Loucy (cell line): Measurements from ENCODE around the gene SDHD.

Source experiments
- H2AFZ ChIP-seq: fragments of 200-600 bp; sonication (generic); 2 replicates; pipeline ENCODE4 v1.6.0; 2016; ENCODE audit warnings: antibody characterized with exemption, mild to moderate bottlenecking, low read length, moderate library complexity
- H3F3A ChIP-seq: fragments of 200-600 bp; 2 replicates; pipeline ENCODE4 v1.6.0; 2016; ENCODE audit warnings: antibody characterized with exemption, low read depth, mild to moderate bottlenecking
- H3K27me3 ChIP-seq: fragments of 200-600 bp; sonication (generic); 2 replicates; pipeline ENCODE4 v1.6.1; 2014; ENCODE audit warnings: low read length, mild to moderate bottlenecking; ENCODE audit not compliant: insufficient read depth, poor library complexity, severe bottlenecking
- H3K36me3 ChIP-seq: fragments of 200-600 bp; sonication (generic); 2 replicates; pipeline ENCODE4 v1.6.1; 2016; ENCODE audit warnings: low read length; ENCODE audit not compliant: insufficient read depth
- H3K4me1 ChIP-seq: fragments of 200-600 bp; sonication (generic); 2 replicates; pipeline ENCODE4 v1.5.1; 2014; ENCODE audit warnings: low read length, mild to moderate bottlenecking; ENCODE audit not compliant: insufficient read depth, poor library complexity, severe bottlenecking
- H3K4me2 ChIP-seq: fragments of 200-600 bp; sonication (generic); 2 replicates; pipeline ENCODE4 v1.6.0; 2014; ENCODE audit warnings: antibody characterized with exemption, low read length, low read depth, mild to moderate bottlenecking; ENCODE audit not compliant: poor library complexity, severe bottlenecking
- H3K4me3 ChIP-seq: fragments of 200-600 bp; sonication (generic); 2 replicates; pipeline ENCODE4 v1.5.1; 2014; ENCODE audit warnings: low read length, mild to moderate bottlenecking, mixed read lengths; ENCODE audit not compliant: poor library complexity, severe bottlenecking
- H3K79me2 ChIP-seq: fragments of 200-600 bp; sonication (generic); 2 replicates; pipeline ENCODE4 v1.6.1; 2014; ENCODE audit warnings: low read length; ENCODE audit not compliant: insufficient read depth
- H3K9ac ChIP-seq: fragments of 200-600 bp; sonication (generic); 2 replicates; pipeline ENCODE4 v1.6.0; 2014; ENCODE audit warnings: mild to moderate bottlenecking, low read depth, low read length, moderate library complexity; ENCODE audit not compliant: poor library complexity, severe bottlenecking
- H3K9me2 ChIP-seq: fragments of 200-600 bp; sonication (generic); replicated peaks from 2 replicates; pipeline ENCODE4 v1.6.1; 2016; ENCODE audit warnings: low read depth, low read length, mixed read lengths
- H3K9me3 ChIP-seq: fragments of 200-600 bp; sonication (generic); 2 replicates; pipeline ENCODE4 v1.6.1; 2014; ENCODE audit warnings: mild to moderate bottlenecking, antibody characterized with exemption, low read length, low read depth; ENCODE audit not compliant: insufficient read depth
- H4K20me1 ChIP-seq: fragments of 200-600 bp; sonication (generic); 2 replicates; pipeline ENCODE4 v1.6.0; 2014; ENCODE audit warnings: antibody characterized with exemption, low read length, mild to moderate bottlenecking; ENCODE audit not compliant: insufficient read depth, poor library complexity, severe bottlenecking
- EZH2phosphoT487 ChIP-seq: fragments of 200-600 bp; IDR thresholded peaks from 2 replicates; pipeline ENCODE4 v1.6.1; 2018; ENCODE audit warnings: antibody characterized with exemption, mild to moderate bottlenecking, moderate library complexity, borderline replicate concordance
- TF ChIP-seq, protein P1 (sequence below): fragments of 200-600 bp; sonication (generic); conservative IDR thresholded peaks from 2 replicates; pipeline ENCODE4 v1.5.1; 2014; ENCODE audit warnings: mild to moderate bottlenecking, antibody characterized with exemption, low read length

SDHD gene

DNA sequence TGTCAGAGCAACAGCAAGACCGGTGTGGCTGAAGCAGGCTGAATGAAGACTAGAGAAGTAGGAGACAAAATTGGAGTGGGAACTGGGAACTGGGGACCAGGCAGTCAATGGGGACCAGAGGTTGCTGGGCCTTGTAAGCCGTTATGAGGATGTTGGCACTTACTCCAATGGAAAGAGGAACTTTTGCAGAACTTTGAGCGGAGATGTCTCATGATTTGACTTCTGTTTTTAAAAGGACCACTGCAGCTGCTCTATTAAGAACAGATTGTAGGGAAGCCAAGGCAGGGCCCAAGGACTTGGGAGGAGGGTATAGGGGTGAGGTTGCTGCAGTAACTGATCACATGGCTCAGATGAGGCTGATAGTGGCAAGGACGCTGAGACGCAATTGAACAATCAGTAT lies 43.0 kb downstream of the SDHD start:
- H3K36me3 ChIP-seq: no peaks in the 10 kb centered on the region
- no peak for TF ChIP-seq EZH2phosphoT487
- TF ChIP-seq, protein P1, sequence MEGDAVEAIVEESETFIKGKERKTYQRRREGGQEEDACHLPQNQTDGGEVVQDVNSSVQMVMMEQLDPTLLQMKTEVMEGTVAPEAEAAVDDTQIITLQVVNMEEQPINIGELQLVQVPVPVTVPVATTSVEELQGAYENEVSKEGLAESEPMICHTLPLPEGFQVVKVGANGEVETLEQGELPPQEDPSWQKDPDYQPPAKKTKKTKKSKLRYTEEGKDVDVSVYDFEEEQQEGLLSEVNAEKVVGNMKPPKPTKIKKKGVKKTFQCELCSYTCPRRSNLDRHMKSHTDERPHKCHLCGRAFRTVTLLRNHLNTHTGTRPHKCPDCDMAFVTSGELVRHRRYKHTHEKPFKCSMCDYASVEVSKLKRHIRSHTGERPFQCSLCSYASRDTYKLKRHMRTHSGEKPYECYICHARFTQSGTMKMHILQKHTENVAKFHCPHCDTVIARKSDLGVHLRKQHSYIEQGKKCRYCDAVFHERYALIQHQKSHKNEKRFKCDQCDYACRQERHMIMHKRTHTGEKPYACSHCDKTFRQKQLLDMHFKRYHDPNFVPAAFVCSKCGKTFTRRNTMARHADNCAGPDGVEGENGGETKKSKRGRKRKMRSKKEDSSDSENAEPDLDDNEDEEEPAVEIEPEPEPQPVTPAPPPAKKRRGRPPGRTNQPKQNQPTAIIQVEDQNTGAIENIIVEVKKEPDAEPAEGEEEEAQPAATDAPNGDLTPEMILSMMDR: no peak
- H3K27me3 ChIP-seq: no peaks in the 10 kb centered on the region
- H2AFZ ChIP-seq: no peak overlapping the region
- H3K4me3 ChIP-seq: no peak overlapping the region
- no peaks in the 10 kb centered on the region for H3K9me3 ChIP-seq
- H3K4me2 ChIP-seq: no peak overlapping the region
- no peaks in the 10 kb centered on the region for H3F3A ChIP-seq
- no peaks in the 10 kb centered on the region for H3K4me1 ChIP-seq
- no peaks in the 10 kb centered on the region for H3K79me2 ChIP-seq
- H3K9ac ChIP-seq: no peak overlapping the region
- no peaks in the 10 kb centered on the region for H4K20me1 ChIP-seq
- no peaks in the 10 kb centered on the region for H3K9me2 ChIP-seq

DNA sequence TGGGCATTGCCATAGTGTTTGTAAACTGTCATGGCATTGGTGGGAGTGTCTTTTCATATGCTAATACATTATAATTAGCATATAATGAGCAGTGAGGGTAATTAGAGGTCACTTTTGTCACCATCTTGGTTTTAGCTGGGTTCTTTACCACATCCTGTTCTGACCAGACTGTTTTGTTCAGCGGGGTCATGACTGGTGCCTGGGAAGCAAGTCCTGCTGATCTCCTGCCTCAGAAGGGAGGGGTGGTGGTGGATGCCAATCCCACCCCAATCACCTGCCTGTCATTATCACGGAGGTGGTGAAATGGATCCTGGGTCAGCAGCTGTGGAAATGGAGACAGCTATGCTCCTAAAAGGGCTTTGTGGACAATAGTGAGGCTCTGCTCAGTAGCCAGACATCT lies 46.1 kb downstream of the SDHD start:
- no peaks in the 10 kb centered on the region for H3K79me2 ChIP-seq
- H3K4me3 ChIP-seq: no peak overlapping the region
- H3K9me2 ChIP-seq: no peaks in the 10 kb centered on the region
- H3K9me3 ChIP-seq: no peaks in the 10 kb centered on the region
- H3K4me2 ChIP-seq: no peak overlapping the region
- no peak overlapping the region for H3K9ac ChIP-seq
- no peaks in the 10 kb centered on the region for H3K4me1 ChIP-seq
- TF ChIP-seq, protein P1: no peak
- no peak for TF ChIP-seq EZH2phosphoT487
- H3F3A ChIP-seq: no peaks in the 10 kb centered on the region
- H2AFZ ChIP-seq: no peak overlapping the region
- H4K20me1 ChIP-seq: no peaks in the 10 kb centered on the region
- no peaks in the 10 kb centered on the region for H3K36me3 ChIP-seq
- H3K27me3 ChIP-seq: no peaks in the 10 kb centered on the region

DNA sequence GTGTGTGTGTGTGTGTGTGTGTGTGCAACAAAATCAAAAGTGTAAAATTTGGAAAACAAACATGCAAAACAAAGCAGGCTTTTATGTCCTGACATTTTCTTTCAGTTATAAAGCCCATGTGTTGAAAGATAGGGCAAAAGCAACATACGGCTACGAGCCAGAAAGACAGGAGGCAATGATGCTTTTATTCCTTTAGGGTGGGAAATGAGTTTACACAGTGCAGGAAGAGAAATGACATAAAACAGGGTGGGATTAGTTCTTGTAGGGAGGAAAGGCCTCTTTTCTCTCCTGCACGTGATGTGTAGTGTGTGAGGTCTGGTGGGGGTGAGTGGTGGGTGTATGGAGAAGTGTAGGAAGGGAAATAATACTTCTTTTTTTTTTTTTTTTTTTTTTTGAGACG lies 47.8 kb downstream of the SDHD start:
- Histone ChIP-seq H3K79me2 (no peaks in the 10 kb centered on the region), H3K9ac (no peak overlapping the region), H3K4me3 (no peak overlapping the region), H2AFZ (no peak overlapping the region), H3K4me1 (no peaks in the 10 kb centered on the region), H3K9me3 (no peaks in the 10 kb centered on the region), H4K20me1 (no peaks in the 10 kb centered on the region), H3K27me3 (no peaks in the 10 kb centered on the region), H3F3A (no peaks in the 10 kb centered on the region), H3K4me2 (no peak overlapping the region), H3K9me2 (no peaks in the 10 kb centered on the region), H3K36me3 (no peaks in the 10 kb centered on the region)
- no peak for TF ChIP-seq EZH2phosphoT487
- TF ChIP-seq, protein P1: no peak
